IPS-18a (cell line): ENCODE measurements around the gene SMCHD1.

Experiments
- H3K27ac ChIP-seq: one replicate; pipeline ENCODE4 v1.5.1; 2013; ENCODE audit warnings: low read length
- H3K27me3 ChIP-seq: one replicate; pipeline ENCODE4 v1.6.1; 2013; ENCODE audit warnings: mild to moderate bottlenecking, low read length; ENCODE audit not compliant: control insufficient read depth, insufficient read depth
- H3K36me3 ChIP-seq: one replicate; pipeline ENCODE4 v1.6.1; 2013; ENCODE audit warnings: low read depth, low read length; ENCODE audit not compliant: control insufficient read depth
- H3K4me1 ChIP-seq: one replicate; pipeline ENCODE4 v1.6.1; 2013; ENCODE audit warnings: low read depth, low read length; ENCODE audit not compliant: control insufficient read depth
- H3K4me3 ChIP-seq: one replicate; pipeline ENCODE4 v1.5.1; 2013; ENCODE audit warnings: low read length
- H3K9ac ChIP-seq: one replicate; pipeline ENCODE4 v1.6.1; 2013; ENCODE audit warnings: mild to moderate bottlenecking, low read length, moderate library complexity
- H3K9me3 ChIP-seq: one replicate; pipeline ENCODE4 v1.6.1; 2013; ENCODE audit warnings: low read depth, low read length; ENCODE audit not compliant: control insufficient read depth

The SMCHD1 gene

DNA sequence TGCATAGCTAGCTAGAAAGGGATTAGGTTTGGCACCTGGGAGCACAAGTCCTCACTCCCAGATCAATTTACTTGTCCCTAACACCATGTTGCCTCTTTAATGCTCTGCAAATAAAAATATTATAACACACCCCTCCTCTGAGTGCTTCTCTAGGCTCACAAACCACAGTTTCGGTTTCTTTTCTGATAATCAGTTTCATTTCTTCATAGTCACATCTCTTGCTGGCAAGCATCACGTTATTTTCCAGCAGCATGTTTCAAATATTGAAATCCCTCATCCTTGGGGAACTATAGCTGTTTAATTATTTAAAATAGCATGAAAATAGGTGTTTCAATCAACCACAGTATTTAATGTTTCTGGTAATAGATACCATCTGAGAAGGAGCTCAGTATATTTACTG lies 13.9 kb upstream of the SMCHD1 start:
- Histone ChIP-seq H3K9me3 (no peaks in the 10 kb centered on the region), H3K27ac (no peak overlapping the region), H3K4me3 (no peak overlapping the region), H3K9ac (no peak overlapping the region), H3K4me1 (no peaks in the 10 kb centered on the region), H3K27me3 (no peaks in the 10 kb centered on the region), H3K36me3 (no peaks in the 10 kb centered on the region)

DNA sequence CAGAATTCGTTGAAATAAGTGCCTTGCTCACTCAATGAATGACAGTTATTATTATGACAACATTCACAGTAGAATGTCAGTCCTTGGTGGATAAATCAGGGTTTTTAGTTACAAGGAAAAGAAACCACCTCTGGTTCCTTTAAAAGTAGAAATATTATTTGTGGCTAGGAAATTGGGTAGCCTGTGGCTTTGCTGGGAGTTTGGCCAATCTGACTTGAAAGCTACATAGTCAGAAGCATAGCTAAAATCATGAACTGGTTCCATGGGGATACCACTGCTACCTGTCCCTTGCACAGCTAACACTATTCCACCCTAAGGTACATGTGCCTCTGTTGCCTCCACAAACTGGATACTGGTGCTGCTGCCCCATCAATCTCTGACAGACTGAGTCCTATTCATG lies 12.8 kb upstream of the SMCHD1 start:
- no peaks in the 10 kb centered on the region for H3K36me3 ChIP-seq
- no peaks in the 10 kb centered on the region for H3K27me3 ChIP-seq
- no peaks in the 10 kb centered on the region for H3K4me1 ChIP-seq
- no peak overlapping the region for H3K27ac ChIP-seq
- H3K9me3 ChIP-seq: no peaks in the 10 kb centered on the region
- H3K4me3 ChIP-seq: no peak overlapping the region
- H3K9ac ChIP-seq: no peak overlapping the region

DNA sequence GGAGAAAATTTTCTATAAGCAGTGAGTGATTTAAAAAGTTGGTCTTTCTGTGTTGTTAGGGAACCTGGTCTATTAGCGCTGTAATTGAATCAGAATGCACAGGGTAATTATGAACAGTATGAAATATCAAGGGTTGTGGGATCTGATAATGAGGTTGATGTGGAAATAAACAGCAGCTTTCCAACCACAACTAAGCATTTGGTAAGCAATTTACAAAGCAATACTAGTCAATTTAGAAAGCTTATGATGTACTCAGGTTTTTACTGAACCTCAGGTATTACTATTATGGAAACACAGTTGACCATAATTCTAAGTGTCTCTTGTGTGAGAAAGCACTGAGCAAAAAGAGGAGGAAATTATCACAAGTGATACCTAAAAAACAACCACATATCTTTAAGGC lies 11.0 kb upstream of the SMCHD1 start:
- Histone ChIP-seq H3K36me3 (no peaks in the 10 kb centered on the region), H3K4me3 (no peak overlapping the region), H3K27me3 (no peaks in the 10 kb centered on the region), H3K4me1 (no peaks in the 10 kb centered on the region), H3K27ac (no peak overlapping the region), H3K9ac (no peak overlapping the region), H3K9me3 (no peaks in the 10 kb centered on the region)

DNA sequence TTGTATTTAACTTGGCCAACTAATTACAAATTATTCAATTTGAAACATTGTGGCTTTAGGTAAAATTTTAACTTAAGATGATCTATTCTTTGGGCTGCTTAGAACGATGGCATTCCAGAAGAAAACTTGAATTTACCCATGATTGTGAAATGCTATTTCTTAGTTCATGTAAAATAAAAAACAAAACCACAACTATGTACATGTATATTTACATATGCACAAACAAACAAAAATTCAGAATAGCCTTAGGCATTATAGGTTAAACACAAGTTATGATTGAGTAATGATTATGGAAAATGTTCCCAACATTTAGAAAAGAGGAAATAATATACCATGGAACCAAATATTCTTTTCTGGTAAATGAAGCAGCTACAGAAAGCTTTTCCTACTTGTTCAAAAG lies 3.5 kb upstream of the SMCHD1 start:
- H3K4me1 ChIP-seq: peaks cover 18% of the 10 kb centered on the region

DNA sequence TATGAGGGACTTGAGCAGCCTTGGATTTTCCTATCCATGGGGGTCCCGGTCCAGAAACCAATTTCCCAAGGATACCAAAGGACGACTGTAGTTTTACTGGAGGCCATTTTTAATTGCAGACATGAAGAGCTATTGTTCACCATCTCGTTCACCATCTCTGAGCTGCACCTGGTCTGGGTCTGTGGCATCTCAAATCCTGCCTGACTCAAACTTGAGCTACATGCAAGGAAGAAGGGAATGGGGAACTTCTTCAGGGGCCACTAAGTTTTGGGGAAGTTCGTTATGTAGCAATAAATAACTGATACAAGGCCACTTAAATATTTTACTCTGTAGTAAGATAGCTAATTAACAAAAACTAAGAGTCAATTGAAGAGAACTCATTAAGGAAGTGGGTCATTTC lies 2.1 kb upstream of the SMCHD1 start:
- Histone ChIP-seq H3K4me3 (no peak overlapping the region), H3K9me3 (no peaks in the 10 kb centered on the region), H3K27ac (no peak overlapping the region), H3K4me1 (peaks cover 18% of the 10 kb centered on the region), H3K27me3 (peaks cover 35% of the 10 kb centered on the region), H3K9ac (no peak overlapping the region), H3K36me3 (no peaks in the 10 kb centered on the region)

More for the DNA sequence above, 3.5 kb upstream of the SMCHD1 start:
- no peaks in the 10 kb centered on the region for H3K9me3 ChIP-seq
- no peak overlapping the region for H3K27ac ChIP-seq
- H3K9ac ChIP-seq: no peak overlapping the region
- H3K36me3 ChIP-seq: no peaks in the 10 kb centered on the region
- H3K4me3 ChIP-seq: no peak overlapping the region
- H3K27me3 ChIP-seq: peaks cover 33% of the 10 kb centered on the region

DNA sequence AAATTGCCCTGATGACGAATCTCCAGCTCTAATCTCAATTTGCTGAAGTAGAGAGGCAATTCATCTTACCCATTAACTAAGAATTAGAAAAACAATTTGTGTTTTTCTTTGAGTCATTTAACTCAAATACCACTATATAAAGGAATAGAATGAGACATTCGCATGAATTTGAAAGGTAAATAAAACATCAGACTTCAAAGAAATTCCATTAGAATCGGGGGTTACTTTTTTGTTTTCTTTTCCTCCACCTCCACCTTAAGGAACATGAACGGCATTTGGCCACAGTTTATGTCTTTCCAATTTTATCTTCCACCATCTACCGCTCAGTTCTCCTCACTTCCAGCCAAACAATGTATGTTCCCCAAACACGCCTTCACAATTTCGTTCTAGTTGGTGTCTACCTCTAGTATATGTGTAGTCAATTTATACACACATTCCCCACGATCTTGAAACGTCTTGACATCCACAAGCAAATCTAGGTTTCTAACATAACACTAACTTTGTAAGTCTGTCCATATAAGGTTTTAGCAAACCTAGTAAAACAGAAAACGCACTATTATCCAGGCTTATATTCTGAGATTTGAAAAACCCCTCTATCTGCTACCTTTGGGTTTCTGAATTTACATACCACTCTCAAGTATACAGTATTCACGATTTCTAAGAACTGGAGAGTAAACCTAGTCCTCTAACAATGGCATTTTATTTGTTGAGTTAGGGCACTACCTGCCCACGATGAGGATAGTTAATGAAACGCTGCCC lies 1.2 kb upstream of the SMCHD1 start:
- H3K4me1 ChIP-seq: peaks cover 18% of the 10 kb centered on the region
- H3K36me3 ChIP-seq: no peaks in the 10 kb centered on the region
- H3K9me3 ChIP-seq: no peaks in the 10 kb centered on the region
- H3K27ac ChIP-seq: no peak overlapping the region
- H3K4me3 ChIP-seq: peak overlapping the region; percentile 77
- H3K27me3 ChIP-seq: peaks cover 35% of the 10 kb centered on the region
- H3K9ac ChIP-seq: peak overlapping the region; percentile 93

DNA sequence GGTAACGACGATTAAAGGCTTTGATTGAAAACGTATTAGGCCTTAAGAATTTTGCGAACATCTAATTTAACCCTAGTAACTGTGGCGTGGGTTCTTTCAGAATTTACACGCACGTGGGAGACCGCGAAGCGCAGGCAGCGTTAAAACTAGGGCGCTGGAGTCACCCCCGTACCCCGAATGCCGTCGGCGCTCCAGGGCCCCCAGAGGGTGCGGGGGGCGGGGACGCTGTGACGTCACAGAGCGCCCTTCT lies 673 bp upstream of the SMCHD1 start:
- Histone ChIP-seq H3K27ac (no peak overlapping the region), H3K9ac (peak overlapping the region; percentile 93), H3K27me3 (peaks cover 35% of the 10 kb centered on the region), H3K4me1 (peaks cover 18% of the 10 kb centered on the region), H3K36me3 (no peaks in the 10 kb centered on the region), H3K9me3 (no peaks in the 10 kb centered on the region), H3K4me3 (peak overlapping the region; percentile 77)

DNA sequence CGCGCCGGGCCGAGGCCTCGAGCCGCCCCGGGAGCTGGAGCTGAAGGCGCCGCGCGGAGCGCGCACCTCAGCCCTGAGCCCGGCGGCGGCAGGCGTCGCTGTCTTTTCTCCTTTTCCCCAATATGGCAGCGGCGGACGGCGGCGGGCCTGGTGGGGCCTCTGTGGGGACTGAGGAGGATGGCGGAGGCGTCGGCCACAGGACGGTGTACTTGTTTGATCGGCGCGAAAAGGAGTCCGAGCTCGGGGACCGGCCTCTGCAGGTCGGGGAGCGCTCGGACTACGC lies 369 bp downstream of the SMCHD1 start:
- peak overlapping the region; percentile 86 for H3K4me3 ChIP-seq
- peaks cover 18% of the 10 kb centered on the region for H3K4me1 ChIP-seq
- no peak overlapping the region for H3K27ac ChIP-seq

DNA sequence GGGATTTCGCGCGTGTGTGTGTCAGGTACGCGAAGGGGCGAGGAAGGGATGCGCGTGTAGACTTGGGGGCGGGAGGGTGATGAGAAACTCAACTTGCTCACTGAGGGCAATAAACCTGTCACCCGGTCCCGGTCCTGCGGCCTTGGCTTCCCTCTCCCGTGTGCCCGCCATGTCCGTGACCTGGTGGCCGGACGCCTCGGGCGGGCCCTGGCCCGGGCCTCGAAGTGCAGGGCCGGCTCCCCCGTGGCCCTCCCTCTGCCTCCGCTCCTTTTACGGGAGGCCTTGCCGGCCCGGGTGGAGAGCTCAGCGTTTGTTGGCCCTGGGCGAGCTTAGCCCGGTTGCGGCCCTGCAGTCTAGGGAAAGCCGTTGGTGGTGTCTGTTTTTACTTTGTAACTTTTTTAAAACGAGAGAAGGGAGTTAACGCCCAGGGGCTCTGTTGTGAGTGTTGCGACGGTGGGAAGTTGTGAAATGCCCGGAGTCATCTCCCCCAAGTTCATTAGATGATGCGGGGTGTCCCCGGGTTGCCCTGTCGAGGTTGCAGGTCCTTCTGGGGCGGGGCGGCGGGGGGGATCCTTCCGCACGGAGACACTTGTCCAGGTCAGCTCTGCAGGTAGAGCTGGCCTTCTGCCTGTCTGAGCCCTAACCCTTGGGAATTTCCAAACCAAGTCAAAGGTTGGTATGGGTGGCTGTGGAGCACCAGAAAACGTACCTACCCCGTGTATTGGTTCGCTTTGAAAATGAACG lies 883 bp downstream of the SMCHD1 start:
- H3K27ac ChIP-seq: no peak overlapping the region
- H3K4me3 ChIP-seq: peak overlapping the region; percentile 86
- H3K27me3 ChIP-seq: peaks cover 35% of the 10 kb centered on the region
- H3K9ac ChIP-seq: peak overlapping the region; percentile 93
- no peaks in the 10 kb centered on the region for H3K9me3 ChIP-seq
- H3K36me3 ChIP-seq: no peaks in the 10 kb centered on the region
- H3K4me1 ChIP-seq: peaks cover 18% of the 10 kb centered on the region

More for the DNA sequence above, 369 bp downstream of the SMCHD1 start:
- H3K27me3 ChIP-seq: peaks cover 35% of the 10 kb centered on the region
- no peaks in the 10 kb centered on the region for H3K9me3 ChIP-seq
- H3K36me3 ChIP-seq: no peaks in the 10 kb centered on the region
- peak overlapping the region; percentile 93 for H3K9ac ChIP-seq

DNA sequence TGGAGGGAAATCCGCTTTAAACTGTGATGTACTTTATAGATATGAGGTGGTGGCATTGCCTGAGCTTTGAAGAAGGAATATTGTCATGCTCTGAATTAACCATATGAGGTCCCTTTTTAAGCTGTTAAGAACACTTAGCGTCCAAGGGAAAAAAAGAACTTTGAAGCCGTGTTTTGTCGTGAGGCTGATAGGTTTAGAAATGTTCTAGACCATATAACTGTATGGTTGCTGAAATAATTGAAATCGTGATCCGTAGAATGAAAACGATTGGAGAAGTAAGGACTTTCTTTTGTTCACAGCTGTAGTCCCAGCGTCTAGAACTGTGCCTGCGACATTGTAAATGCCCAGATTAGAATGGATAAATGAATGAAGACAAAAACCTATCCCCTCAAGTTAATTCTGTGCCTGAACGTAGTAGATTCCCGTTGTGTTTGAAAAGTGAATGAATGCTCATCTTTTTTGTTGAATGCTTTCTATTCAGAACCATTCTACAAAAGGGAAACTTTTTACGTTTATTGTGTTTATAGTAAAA lies 1.5 kb downstream of the SMCHD1 start:
- Histone ChIP-seq H3K4me3 (peak overlapping the region; percentile 86), H3K9me3 (no peaks in the 10 kb centered on the region), H3K9ac (peak overlapping the region; percentile 93), H3K27me3 (peaks cover 35% of the 10 kb centered on the region), H3K4me1 (peaks cover 18% of the 10 kb centered on the region), H3K36me3 (no peaks in the 10 kb centered on the region), H3K27ac (no peak overlapping the region)

DNA sequence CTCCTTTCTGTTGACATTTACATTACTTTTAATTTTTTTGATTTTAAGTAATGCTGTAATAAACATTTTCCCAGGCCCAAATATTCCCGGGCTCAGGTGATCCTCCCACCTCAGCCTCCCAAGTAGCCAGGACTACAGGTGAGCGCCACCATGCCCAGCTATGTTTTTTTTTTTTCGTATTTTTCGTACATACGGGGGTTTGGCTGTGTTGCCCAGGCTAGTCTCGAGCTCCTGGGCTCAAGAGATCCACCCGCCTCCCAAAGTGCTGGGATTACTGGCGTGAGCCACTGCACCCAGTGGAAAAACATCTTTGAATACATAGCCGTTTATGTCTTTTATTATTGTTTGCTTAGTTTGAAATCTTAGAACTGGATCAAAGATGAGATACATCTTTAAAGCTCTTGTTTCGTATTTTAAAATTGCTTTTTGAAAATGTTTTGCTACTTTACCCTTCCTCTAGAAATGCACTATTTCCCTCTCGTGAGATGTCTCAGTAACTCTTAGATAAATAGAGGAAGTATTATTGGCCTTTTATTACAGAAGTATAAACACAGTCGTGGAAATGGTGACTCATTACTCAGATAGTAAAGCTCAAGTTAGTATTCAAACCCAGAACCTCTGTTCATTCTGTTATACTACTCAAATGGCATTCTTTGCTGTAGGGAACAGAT lies 2.4 kb downstream of the SMCHD1 start:
- no peak overlapping the region for H3K9ac ChIP-seq
- H3K4me3 ChIP-seq: no peak overlapping the region
- H3K36me3 ChIP-seq: no peaks in the 10 kb centered on the region
- no peaks in the 10 kb centered on the region for H3K9me3 ChIP-seq
- H3K27ac ChIP-seq: no peak overlapping the region
- H3K4me1 ChIP-seq: peaks cover 18% of the 10 kb centered on the region
- H3K27me3 ChIP-seq: peaks cover 26% of the 10 kb centered on the region
